Activated T-cell treated with anti-CD3 and anti-CD28 coated beads, Interleukin-2, amount 50 U/mL, for 72 hours (primary cell): Measurements from ENCODE around the gene FAM149A. TPM values are rescaled to one million over a fixed set of nuclear protein-coding genes. Genes with fewer than 3 reads are reported as not detected.

Experiments
- ATAC-seq, 2 donors: fragments of 150-1000 bp; cut with Tn5 transposase; replicated peaks in 1 of 2; 2 replicates each; pipeline ENCODE4 v1.10.0; 2021; ENCODE audit warnings: moderate library complexity in 2 of 2, mild to moderate bottlenecking in 1 of 2
- DNase-seq, 2 donors: peaks; one replicate each; pipeline ENCODE4 v3.0.0; 2021 to 2022; ENCODE audit warnings: mixed read lengths in 1 of 2
- H3K27ac Mint-ChIP-seq: one replicate; pipeline ENCODE4 v1.8.0; 2022; ENCODE audit warnings: mild to moderate bottlenecking, moderate library complexity, mixed read lengths
- H3K27me3 Mint-ChIP-seq: one replicate; pipeline ENCODE4 v1.8.0; 2022; ENCODE audit warnings: low read depth, mixed read lengths
- H3K36me3 Mint-ChIP-seq, 2 donors: one replicate each; pipeline ENCODE4 v1.8.0; 2022; ENCODE audit warnings: mixed read lengths in 2 of 2, mild to moderate bottlenecking in 1 of 2; ENCODE audit not compliant: insufficient read depth in 2 of 2
- H3K4me1 Mint-ChIP-seq: one replicate; pipeline ENCODE4 v1.8.0; 2022; ENCODE audit warnings: low read depth, mixed read lengths
- H3K4me3 Mint-ChIP-seq, 2 donors: one replicate each; pipeline ENCODE4 v1.8.0; 2022; ENCODE audit warnings: mild to moderate bottlenecking in 2 of 2, mixed read lengths in 2 of 2, moderate library complexity in 2 of 2
- H3K9me3 Mint-ChIP-seq, 2 donors: one replicate each; pipeline ENCODE4 v1.8.0; 2022; ENCODE audit warnings: mixed read lengths in 2 of 2
- total RNA-seq, 2 donors: library from RNA; stranded (reverse); gene quantifications; one replicate each; pipeline ENCODE4 v1.2.3, GENCODE V29; 2022

Gene FAM149A
- total RNA-seq = 1 to 10 TPM in 1 of 2 donors, under 1 TPM in 1; 0.51 to 2.0 TPM

- H3K9me3 Mint-ChIP-seq = no peaks in the 10 kb centered on the region
- no peak within 1 kb of the TSS for H3K27ac Mint-ChIP-seq
- H3K4me1 Mint-ChIP-seq = no peaks in the 10 kb centered on the region
- H3K27me3 Mint-ChIP-seq = peaks cover 50% of the 10 kb centered on the region
- H3K4me3 Mint-ChIP-seq = peak within 1 kb of the TSS; percentile 76
- ATAC-seq = peak; percentile 84 to 91
- H3K36me3 Mint-ChIP-seq = no peaks in the 10 kb centered on the region
- peak; percentile 36 to 63 for DNase-seq
These were observed at the start of gene FAM149A for GRCh38 chr4:186104114-186104889. Gene FAM149A (plus strand): TSS chr4:186104704.

GRCh38 chr4:186058253-186058979 is 46.1 kb upstream of the FAM149A start:
- Mint-ChIP-seq H3K4me3 (no peak overlapping the region), H3K4me1 (no peaks in the 10 kb centered on the region), H3K27me3 (peaks cover 12% of the 10 kb centered on the region), H3K9me3 (peaks cover 3 to 4% of the 10 kb centered on the region in 2 donors), H3K27ac (no peak overlapping the region), H3K36me3 (peaks cover 3 to 4% of the 10 kb centered on the region in 2 donors)
- DNase-seq = no peak
- peak in 1 of 2 donors; percentile 60 for ATAC-seq

- Mint-ChIP-seq H3K4me1 (no peaks in the 10 kb centered on the region), H3K36me3 (peaks cover 3 to 4% of the 10 kb centered on the region in 2 donors), H3K27me3 (peaks cover 12% of the 10 kb centered on the region), H3K9me3 (peaks cover 3 to 4% of the 10 kb centered on the region in 2 donors), H3K4me3 (no peak overlapping the region), H3K27ac (no peak overlapping the region)
- ATAC-seq (no peak), DNase-seq (no peak)
These were observed 45.6 kb upstream of the FAM149A start for GRCh38 chr4:186058980-186059316.

GRCh38 chr4:186061921-186062320 is 42.6 kb upstream of the FAM149A start:
- Mint-ChIP-seq H3K4me3 (no peak overlapping the region), H3K9me3 (peaks cover 3 to 4% of the 10 kb centered on the region in 2 donors)

GRCh38 chr4:186067757-186068385 is 36.6 kb upstream of the FAM149A start:
- Mint-ChIP-seq H3K9me3 (no peaks in the 10 kb centered on the region), H3K27me3 (peaks cover 13% of the 10 kb centered on the region), H3K36me3 (no peaks in the 10 kb centered on the region), H3K4me3 (peak overlapping the region; percentile 70 to 74), H3K4me1 (peaks cover 13% of the 10 kb centered on the region), H3K27ac (no peak overlapping the region)
- DNase-seq (peak; percentile 19 to 31), ATAC-seq (peak; percentile 77 to 82)

More at GRCh38 chr4:186061921-186062320, 42.6 kb upstream of the FAM149A start:
- Mint-ChIP-seq H3K27me3 (peaks cover 17% of the 10 kb centered on the region), H3K36me3 (peaks cover 3 to 4% of the 10 kb centered on the region in 2 donors), H3K27ac (no peak overlapping the region), H3K4me1 (no peaks in the 10 kb centered on the region)
- DNase-seq (no peak), ATAC-seq (no peak)

- H3K4me1 Mint-ChIP-seq = peaks cover 13% of the 10 kb centered on the region
- peak within 1 kb of the TSS; percentile 70 to 74 for H3K4me3 Mint-ChIP-seq
- no peak for DNase-seq
- ATAC-seq = peak; percentile 21 to 31
- peak within 1 kb of the TSS; percentile 22 for H3K27ac Mint-ChIP-seq
- peaks cover 13% of the 10 kb centered on the region for H3K27me3 Mint-ChIP-seq
- no peaks in the 10 kb centered on the region for H3K9me3 Mint-ChIP-seq
- H3K36me3 Mint-ChIP-seq = no peaks in the 10 kb centered on the region
These were observed 35.7 kb upstream of the FAM149A start, which contains the start of gene TLR3 for GRCh38 chr4:186068581-186069348. Gene TLR3 (plus strand): TSS chr4:186069156. CDS start chr4:186076620, 7,464 bp downstream.

- ATAC-seq = no peak
These were observed 34.8 kb upstream of the FAM149A start for GRCh38 chr4:186069729-186070128.

GRCh38 chr4:186072516-186072915 is 32.0 kb upstream of the FAM149A start:
- no peaks in the 10 kb centered on the region for H3K36me3 Mint-ChIP-seq
- peaks cover 1% of the 10 kb centered on the region for H3K27me3 Mint-ChIP-seq
- no peak overlapping the region for H3K4me3 Mint-ChIP-seq
- ATAC-seq (no peak), DNase-seq (no peak)
- no peak overlapping the region for H3K27ac Mint-ChIP-seq
- peaks cover 13% of the 10 kb centered on the region for H3K4me1 Mint-ChIP-seq
- no peaks in the 10 kb centered on the region for H3K9me3 Mint-ChIP-seq

More at GRCh38 chr4:186069729-186070128, 34.8 kb upstream of the FAM149A start:
- Mint-ChIP-seq H3K27me3 (peaks cover 13% of the 10 kb centered on the region), H3K4me3 (no peak overlapping the region), H3K27ac (no peak overlapping the region), H3K4me1 (peaks cover 13% of the 10 kb centered on the region), H3K9me3 (no peaks in the 10 kb centered on the region), H3K36me3 (no peaks in the 10 kb centered on the region)
- no peak for DNase-seq

- no peaks in the 10 kb centered on the region for H3K27me3 Mint-ChIP-seq
- no peaks in the 10 kb centered on the region for H3K36me3 Mint-ChIP-seq
- peaks cover 4% of the 10 kb centered on the region for H3K4me1 Mint-ChIP-seq
- H3K27ac Mint-ChIP-seq = no peak overlapping the region
- ATAC-seq = no peak
- H3K4me3 Mint-ChIP-seq = no peak overlapping the region
- DNase-seq = no peak
- H3K9me3 Mint-ChIP-seq = no peaks in the 10 kb centered on the region
These were observed 30.3 kb upstream of the FAM149A start for GRCh38 chr4:186074189-186074588.

- Mint-ChIP-seq H3K4me1 (no peaks in the 10 kb centered on the region), H3K27ac (no peak overlapping the region), H3K4me3 (no peak overlapping the region), H3K27me3 (no peaks in the 10 kb centered on the region), H3K36me3 (no peaks in the 10 kb centered on the region), H3K9me3 (no peaks in the 10 kb centered on the region)
- DNase-seq (no peak), ATAC-seq (no peak)
These were observed 25.4 kb upstream of the FAM149A start for GRCh38 chr4:186078981-186079638.

- ATAC-seq (no peak), DNase-seq (no peak)
- H3K27ac Mint-ChIP-seq = no peak overlapping the region
- H3K9me3 Mint-ChIP-seq = no peaks in the 10 kb centered on the region
- no peak overlapping the region for H3K4me3 Mint-ChIP-seq
- no peaks in the 10 kb centered on the region for H3K4me1 Mint-ChIP-seq
- H3K27me3 Mint-ChIP-seq = no peaks in the 10 kb centered on the region
- H3K36me3 Mint-ChIP-seq = no peaks in the 10 kb centered on the region
These were observed 24.8 kb upstream of the FAM149A start for GRCh38 chr4:186079694-186080093.

GRCh38 chr4:186081202-186081807 is 23.2 kb upstream of the FAM149A start:
- no peak overlapping the region for H3K4me3 Mint-ChIP-seq
- DNase-seq = no peak
- ATAC-seq = no peak
- no peaks in the 10 kb centered on the region for H3K27me3 Mint-ChIP-seq
- no peaks in the 10 kb centered on the region for H3K4me1 Mint-ChIP-seq
- no peak overlapping the region for H3K27ac Mint-ChIP-seq
- H3K9me3 Mint-ChIP-seq = no peaks in the 10 kb centered on the region
- no peaks in the 10 kb centered on the region for H3K36me3 Mint-ChIP-seq
